ENCODE results near the gene SFPQ.
"Not testable (repeated sequence)": the region's sequence is repeated elsewhere in the genome, so short reads cannot be mapped to it uniquely, and the experiment has no call there.

The SFPQ gene, protein sequence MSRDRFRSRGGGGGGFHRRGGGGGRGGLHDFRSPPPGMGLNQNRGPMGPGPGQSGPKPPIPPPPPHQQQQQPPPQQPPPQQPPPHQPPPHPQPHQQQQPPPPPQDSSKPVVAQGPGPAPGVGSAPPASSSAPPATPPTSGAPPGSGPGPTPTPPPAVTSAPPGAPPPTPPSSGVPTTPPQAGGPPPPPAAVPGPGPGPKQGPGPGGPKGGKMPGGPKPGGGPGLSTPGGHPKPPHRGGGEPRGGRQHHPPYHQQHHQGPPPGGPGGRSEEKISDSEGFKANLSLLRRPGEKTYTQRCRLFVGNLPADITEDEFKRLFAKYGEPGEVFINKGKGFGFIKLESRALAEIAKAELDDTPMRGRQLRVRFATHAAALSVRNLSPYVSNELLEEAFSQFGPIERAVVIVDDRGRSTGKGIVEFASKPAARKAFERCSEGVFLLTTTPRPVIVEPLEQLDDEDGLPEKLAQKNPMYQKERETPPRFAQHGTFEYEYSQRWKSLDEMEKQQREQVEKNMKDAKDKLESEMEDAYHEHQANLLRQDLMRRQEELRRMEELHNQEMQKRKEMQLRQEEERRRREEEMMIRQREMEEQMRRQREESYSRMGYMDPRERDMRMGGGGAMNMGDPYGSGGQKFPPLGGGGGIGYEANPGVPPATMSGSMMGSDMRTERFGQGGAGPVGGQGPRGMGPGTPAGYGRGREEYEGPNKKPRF

DNA sequence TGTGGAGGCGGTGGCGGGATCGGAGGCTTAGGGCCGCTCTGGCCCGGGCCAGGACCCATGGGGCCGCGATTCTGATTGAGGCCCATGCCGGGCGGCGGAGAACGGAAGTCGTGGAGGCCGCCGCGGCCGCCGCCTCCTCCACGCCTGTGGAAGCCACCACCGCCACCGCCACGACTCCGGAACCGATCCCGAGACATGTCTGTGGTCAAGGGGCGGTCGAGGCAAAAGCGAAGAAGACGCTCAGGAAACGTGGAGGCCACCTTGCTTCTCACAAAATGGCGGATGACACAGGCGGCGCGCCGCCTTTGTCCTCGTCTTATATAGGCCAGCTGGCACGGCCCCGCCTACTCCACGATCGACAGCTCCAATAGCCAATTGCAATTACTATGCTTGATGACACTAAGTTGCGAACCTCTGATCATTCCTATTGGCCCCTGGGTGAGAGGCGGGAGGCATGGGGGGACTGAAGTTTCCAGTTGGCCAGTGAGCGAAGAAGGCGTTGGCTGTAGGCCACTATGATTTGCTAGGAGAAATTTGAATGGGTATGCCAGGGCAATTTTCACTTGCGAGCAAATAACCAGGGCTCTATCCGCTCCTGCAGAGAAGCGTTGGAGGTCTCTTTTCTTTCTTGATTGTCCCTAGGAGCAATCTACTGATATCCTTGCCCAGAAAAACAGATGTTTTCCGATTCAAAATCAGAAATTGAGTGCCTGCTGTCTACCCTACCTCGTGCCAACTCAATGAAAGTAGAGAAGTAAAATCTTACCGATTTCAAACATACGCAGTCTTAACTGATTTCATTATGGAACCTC, at the start of gene SFPQ:
TSS of gene SFPQ (minus strand) at position 293 of the 812 bp plus-strand sequence. CDS start at position 197, 96 bp downstream.
- peak; percentile 97 for DNase-seq (ENCODE audit: low read depth, low spot score)
- peak within 1 kb of the TSS; percentile 80 for H3K27ac ChIP-seq

DNA sequence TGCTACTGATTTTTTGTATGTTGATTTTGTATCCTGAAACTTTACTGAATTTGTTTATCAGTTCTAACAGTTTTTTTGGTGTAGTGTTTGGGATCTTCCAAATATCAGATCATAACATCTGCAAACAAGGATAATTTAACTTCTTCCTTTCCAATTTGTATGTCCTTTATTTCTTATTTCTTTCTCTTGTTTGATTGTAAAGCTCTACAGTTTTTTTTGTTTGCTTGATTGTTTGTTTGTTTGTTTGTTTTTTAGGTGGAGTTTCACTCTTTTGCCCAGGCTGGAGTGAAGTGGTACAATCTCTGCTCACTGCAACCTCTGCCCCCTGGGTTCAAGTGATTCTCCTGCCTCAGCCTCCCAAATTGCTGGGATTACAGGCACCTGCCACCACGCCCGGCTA, 43.8 kb upstream of the SFPQ start:
- H3K27ac ChIP-seq; DNase-seq (ENCODE audit: low read depth, low spot score): not testable (repeated sequence)

DNA sequence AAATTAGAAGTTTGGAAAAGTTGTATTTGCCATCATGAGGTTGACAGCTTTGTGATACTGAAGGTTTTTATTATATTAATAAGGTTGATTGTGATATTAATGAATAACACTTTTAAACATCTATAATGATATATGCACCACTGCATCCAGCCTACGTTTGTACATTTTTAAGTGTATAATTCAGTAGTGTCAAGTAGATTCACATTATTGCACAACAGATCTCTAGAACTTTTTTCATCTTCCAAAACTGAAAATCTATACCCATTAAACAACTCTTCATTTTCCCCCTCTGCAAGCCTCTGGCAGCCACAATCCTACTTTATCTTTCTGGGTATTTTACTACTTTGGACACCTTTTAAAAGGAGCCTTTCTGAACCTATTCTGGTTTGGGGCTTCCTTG, 38.3 kb upstream of the SFPQ start:
- DNase-seq (ENCODE audit: low read depth, low spot score) = no peak
- no peak overlapping the region for H3K27ac ChIP-seq

DNA sequence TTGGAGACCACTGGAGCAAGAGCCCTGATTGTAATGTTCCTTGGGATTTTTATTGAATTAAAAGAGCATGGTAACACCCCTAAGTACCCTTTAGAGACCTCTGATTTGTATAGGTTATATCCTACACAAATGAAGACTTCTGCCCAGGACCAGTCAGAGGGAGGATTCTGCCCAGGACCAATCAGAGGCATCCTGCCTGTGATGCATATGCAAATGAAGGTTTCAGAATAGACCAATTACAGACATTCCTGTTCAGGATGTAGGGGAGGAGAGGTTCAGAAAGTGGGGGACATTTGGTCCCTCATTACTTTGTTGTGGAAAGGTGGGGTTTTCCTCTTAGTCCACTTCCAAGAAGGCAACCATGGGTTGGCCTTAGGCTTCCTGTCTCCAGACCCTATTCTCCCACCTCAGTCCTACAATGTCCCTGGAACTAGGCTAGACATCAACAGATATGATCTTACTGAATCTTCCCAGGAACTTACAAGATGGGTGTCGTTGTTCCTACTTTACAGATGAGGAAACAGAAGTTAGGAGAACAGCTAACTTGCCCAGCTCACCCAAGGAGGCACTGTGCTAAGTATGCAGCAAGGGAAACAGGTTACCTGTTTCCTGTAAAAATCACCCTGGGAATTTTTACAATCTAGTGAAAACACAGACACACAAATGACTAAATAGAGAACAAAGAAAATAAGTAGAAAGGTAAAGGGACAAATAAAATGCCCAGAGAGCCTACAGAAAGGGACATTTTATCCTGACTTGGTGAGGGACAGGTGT, 36.8 kb upstream of the SFPQ start:
- H3K27ac ChIP-seq = no peak overlapping the region
- no peak for DNase-seq (ENCODE audit: low read depth, low spot score)

DNA sequence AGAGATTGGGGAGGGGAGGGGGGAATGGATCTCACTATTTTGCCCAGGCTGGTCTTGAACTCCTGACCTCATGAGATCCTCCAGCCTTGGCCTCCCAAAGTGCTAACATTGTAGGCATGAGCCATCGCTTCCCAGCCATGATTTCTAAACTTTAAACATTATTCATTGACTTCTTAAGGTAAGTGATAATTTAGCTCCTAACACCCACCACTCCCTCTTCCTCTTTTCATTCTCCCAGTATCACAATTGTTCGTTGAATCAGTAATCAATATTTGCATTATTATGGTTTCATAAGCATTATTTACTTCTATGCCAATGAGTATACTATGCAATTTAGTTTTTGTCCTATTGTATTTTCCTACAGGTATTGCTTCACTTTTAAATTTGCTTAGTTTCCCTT, 33.6 kb upstream of the SFPQ start:
- no peak for DNase-seq (ENCODE audit: low read depth, low spot score)
- no peak overlapping the region for H3K27ac ChIP-seq

DNA sequence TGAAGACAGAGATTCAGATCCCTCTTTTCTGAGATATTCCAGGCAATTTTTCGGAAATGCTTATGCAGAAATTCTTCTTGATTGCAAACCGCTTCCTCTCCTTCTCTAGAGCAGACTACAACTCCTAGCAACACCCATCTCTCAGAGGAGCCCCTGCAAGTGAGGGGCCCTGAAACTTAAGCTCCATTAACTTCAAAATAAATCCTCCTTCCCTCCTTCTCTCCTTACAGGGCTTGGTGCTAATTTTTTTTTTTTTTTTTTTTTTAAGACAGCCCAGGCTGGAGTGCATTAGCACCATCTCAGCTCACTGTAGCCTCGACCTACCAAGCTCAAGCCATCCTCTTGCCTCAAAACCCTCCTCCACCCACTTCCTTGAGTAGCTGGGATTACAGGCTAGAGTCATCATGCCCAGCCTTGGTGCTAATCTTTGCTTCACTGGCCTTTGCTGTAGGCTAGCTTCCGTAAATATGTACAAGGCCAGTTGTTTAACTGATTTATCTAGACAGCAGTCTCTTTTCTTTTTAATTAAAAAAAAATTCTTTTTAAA, 30.2 kb upstream of the SFPQ start:
- no peak for DNase-seq (ENCODE audit: low read depth, low spot score)
- no peak overlapping the region for H3K27ac ChIP-seq

DNA sequence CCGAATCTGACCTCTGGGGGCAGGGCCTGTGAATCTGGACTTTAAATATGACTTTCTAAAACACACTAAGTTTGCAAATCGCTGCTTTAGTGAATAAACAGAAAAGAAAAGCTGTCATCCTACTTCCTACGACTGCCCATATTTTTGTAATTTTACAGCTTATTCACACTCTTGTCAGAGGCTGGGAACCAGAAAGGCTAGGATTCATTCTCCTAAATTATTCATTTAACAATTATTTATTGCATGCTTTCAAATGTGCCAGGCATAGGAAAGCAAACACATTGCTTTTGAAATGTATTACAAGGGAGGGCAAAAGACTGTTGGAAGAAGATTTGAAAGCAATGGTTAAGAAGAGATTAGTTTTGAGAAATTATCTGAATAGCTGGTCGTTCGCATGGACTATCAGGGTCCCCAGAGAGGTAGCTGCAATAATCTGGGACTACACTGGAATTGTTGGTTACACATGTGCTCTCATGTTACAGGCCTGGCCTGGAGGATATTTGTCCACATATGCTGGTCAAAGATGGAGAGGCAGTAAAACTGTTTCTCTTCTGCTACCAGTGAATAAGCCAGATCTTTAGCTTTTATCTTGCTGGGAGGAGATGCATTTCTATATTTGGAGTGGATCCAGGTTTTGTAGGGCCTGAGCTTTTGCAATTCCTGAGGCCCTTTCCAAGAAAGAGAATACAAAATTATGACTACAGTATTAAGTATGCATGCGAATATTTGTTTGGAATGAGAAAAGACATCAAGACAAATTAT, 29.6 kb upstream of the SFPQ start:
- DNase-seq (ENCODE audit: low read depth, low spot score) = no peak
- no peak overlapping the region for H3K27ac ChIP-seq

DNA sequence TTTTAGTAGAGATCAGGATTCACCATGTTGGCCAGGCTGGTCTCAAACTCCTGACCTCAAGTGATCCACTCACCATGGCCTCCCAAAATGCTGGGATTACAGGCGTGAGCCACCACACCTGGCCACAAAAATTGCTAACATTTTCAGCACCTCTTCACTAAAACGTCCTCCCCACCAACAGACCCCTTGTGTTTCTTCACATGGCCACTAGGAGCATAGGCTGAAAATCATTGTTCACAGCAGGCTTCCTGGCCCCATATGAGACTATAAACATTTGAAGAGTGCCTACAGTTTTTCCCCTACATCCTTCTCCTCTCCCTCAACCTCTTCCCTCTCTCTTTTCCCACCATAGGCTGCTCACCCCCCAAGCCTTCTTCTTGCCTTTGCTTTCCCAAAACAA, 28.0 kb upstream of the SFPQ start:
- no peak overlapping the region for H3K27ac ChIP-seq
- no peak for DNase-seq (ENCODE audit: low read depth, low spot score)

DNA sequence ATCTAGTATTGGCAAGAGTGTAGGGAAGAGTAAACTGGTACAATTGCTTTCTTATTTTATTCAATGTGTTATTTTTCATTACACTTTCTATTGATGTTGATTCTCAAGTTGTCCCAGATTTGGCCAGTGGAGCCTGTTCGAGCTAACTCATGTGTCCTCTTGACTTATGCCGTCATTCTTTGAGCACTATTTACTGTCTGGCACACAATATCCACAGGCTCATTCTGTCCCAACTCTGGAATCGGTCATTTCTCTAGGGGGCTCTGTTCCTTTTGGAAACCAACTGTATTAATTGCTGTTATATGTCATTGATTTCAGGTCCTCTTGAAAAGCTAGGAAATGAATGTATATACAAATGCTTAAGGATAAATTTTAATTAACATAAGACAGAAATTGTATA, 22.4 kb upstream of the SFPQ start:
- no peak overlapping the region for H3K27ac ChIP-seq
- DNase-seq (ENCODE audit: low read depth, low spot score) = no peak

DNA sequence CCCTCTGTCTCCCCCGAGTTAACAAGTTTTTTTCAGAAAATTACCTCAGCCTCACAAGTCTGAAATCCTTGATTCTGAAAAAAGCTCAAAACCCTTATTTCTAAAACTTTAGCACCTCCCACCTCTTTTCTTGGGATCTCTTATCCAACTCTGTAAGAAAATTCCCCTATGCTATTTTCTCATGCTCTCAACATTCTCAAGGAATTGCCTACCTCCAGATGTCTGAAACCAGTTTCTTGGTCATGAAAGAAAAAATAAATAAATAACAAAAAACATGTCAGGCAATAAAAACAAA, 18.1 kb upstream of the SFPQ start:
- no peak overlapping the region for H3K27ac ChIP-seq
- no peak for DNase-seq (ENCODE audit: low read depth, low spot score)

DNA sequence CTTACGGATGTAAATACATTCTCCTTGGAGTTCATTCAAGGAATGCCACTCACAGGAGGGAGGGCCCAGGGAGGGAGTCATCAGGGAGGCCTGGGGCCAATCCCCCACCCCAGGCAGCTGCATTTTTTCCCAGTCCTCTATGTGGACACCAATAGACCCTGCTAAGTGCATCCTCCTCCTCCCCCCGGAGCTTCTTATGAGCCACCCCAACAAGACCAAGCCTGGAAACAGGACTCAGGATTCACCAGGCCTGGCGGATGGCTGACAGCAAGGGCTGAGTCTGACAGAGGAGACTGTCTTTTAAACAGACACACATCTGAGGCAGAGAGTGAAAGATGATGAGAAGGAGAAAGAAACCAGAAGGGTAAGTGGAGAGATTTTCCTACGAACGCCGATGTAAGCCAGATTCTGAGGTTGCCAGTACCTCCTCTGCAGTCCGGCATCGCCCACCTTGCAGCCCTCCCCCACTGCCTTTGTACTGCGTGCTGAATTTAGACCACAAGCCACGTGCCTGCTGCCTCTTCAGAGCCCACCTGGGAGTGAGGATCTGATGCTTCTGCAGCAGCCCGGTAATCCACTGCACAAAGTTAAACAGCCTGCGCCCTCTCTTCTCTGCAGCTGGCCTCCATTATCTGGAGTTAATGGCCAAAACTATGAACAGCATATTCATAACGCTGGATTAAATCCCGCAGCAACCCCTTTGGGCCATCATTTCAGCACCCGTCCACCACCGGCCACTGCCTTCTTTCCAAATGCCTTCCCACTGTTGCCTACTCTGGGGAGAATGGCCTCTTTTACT, 17.6 kb upstream of the SFPQ start:
- DNase-seq (ENCODE audit: low read depth, low spot score) = no peak

DNA sequence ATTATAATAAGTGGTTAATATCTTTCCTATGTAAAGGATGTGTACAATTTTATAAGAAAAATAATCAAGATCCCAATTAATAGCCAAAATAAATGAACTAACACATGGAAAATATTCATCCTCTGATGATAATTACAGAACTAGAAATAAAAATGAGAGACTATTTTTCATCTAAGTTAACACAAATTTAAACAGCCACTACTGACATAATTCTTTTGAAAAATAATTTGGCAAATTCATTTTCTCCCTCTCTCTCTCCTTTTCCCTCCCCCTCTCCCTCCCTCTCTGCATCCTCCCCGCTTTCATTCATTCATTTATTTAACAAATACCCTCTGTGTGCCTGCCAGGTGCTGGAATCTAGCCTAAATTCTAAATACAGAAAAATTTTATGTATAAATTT, 10.3 kb upstream of the SFPQ start:
- no peak for DNase-seq (ENCODE audit: low read depth, low spot score)
- no peak overlapping the region for H3K27ac ChIP-seq

More for the DNA sequence above, 17.6 kb upstream of the SFPQ start:
- H3K27ac ChIP-seq = no peak overlapping the region

DNA sequence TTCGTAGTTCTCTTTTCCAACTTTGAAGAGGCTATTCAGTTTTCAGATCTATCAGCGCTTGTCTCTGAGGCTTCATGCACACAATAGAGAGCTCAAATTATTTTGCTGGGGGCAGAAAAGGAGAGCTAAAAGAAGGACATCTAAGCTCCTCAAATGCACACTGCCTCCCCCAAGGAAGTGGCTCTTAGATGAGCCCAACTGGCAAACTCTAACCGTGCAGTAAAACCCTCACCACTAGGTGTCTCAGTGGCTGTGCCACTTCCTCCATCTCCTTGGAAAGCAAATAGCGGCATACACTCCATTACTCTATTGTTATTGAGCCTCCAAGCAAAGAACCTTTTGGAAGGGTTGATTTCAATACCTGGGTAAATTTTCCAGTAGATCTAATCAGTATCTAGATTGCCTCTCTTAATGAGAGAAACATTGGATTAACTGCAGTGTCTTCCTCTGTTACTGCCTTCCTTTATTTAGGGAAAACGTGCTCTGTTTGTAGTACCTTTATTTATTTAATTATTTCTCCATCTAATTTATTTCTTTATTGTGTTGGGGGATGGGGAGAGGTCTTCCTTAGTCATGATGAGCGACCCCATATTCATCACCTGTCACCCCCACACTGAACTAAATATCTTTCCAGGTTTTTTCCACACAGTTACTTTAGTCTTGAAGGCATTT, 9.2 kb upstream of the SFPQ start:
- H3K27ac ChIP-seq = no peak overlapping the region
- peak; percentile 22 for DNase-seq (ENCODE audit: low read depth, low spot score)

DNA sequence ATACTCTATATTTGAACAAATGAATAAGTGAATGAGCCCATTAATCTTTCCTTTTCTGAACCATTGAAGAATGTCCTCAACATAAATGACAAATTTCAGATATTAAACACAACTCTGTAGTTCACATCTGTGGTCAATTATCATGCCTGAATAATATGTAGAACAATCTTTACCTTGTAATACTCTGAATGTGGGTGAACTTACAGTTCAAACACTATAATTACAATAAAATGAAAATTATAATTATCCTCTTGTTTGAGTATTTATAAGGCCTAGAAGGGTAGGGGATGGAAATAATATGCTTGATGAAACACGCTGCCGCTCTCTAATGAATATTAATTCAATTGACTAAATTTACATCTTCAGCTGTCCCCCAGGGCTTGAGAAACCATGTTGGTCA, 8.7 kb upstream of the SFPQ start:
- no peak overlapping the region for H3K27ac ChIP-seq
- DNase-seq (ENCODE audit: low read depth, low spot score) = no peak

DNA sequence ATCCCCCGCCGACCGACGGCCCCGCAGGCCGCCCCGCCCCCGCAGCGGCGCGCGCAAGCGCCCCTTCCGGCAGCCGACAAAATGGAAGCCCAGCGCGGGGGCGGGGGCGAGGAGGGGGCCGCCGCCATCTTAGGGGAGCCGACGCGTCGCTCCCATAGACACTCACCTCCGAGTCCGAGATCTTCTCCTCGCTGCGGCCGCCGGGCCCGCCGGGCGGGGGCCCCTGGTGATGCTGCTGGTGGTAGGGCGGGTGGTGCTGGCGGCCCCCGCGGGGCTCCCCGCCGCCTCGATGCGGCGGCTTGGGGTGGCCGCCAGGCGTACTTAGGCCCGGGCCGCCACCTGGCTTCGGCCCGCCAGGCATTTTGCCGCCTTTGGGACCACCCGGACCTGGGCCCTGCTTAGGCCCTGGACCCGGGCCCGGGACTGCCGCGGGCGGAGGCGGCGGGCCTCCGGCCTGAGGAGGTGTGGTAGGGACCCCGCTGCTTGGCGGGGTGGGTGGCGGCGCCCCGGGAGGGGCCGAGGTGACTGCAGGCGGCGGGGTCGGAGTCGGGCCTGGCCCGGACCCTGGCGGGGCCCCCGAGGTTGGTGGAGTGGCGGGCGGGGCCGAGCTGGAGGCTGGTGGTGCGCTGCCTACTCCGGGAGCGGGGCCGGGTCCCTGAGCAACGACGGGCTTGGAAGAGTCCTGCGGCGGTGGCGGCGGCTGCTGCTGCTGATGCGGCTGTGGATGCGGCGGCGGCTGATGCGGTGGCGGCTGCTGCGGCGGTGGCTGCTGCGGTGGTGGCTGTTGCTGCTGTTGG, 691 bp downstream of the SFPQ start:
- peak overlapping the region; percentile 80 for H3K27ac ChIP-seq
- DNase-seq (ENCODE audit: low read depth, low spot score) = peak; percentile 12

DNA sequence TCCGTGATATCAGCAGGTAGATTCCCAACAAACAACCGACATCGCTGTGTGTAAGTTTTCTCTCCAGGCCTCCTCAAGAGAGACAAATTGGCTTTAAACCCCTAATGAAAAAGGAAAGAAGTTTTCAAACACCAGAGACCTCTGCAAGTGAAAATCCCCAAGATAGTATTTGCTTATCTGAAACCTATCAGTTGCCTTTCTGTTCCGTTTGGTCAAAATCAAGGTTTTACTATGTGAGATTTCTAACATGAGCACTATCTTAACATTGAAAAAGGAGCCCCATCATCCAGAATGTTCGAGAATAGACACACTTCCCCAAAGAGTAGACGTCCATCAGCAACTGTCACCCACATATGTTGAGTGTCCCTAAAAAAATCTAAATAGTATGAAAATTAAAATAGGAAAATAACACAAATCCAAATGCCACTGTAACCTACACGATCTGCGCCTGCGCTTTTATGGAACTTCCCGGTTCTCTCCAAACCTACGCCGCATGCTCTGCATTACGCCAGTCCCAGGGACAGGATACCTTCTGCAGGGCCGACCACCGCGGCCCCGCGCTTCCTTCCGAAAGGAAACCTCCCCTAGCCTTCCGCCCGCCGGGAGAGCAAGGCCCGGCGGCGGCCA, 1.4 kb downstream of the SFPQ start:
- peak overlapping the region; percentile 80 for H3K27ac ChIP-seq
- no peak for DNase-seq (ENCODE audit: low read depth, low spot score)

DNA sequence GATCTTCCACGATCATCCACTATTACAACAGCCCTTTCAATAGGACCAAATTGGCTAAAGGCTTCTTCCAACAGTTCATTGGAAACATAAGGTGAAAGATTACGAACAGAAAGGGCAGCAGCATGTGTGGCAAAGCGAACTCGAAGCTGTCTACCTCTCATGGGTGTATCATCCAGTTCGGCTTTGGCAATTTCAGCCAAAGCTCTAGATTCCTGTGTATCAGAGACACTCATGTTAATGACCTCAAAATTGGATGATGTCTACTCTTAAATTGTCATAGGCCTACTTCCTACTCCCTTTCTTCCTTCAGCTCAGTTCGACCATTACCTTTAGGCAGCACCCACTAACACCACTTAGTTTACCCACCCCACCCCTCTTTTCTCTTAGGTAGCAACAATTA, 2.2 kb downstream of the SFPQ start:
- H3K27ac ChIP-seq = no peak overlapping the region
- no peak for DNase-seq (ENCODE audit: low read depth, low spot score)

Measured in epithelial cell of prostate (primary cell).